ENCODE measurements around the gene THSD7A.

Gene THSD7A

GRCh38 chr7:11807000-11807399 is 25.0 kb downstream of the THSD7A start:
- no peak for DNase-seq

DNA sequence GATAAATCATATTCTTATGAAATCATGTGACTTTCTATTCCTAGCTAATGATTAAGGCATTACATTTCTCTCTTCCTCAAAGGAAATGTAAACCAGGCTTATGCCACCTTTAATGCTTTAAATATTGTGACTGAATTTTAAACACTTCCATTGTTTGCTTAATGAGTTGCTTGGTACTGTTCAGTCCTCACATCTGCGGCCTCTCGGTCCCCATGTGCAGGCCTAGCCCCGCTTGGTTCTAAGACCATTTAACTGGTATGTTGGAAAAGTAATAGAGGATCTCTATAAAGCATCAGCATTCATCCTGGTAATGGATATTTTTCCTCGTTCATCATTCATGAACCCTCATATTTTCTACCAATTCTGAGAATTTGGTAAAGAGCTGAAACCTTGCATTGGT is 27.4 kb downstream of the THSD7A start:
- DNase-seq = no peak

GRCh38 chr7:11795231-11795630 is 36.8 kb downstream of the THSD7A start:
- DNase-seq = no peak

GRCh38 chr7:11792166-11792565 is 39.8 kb downstream of the THSD7A start:
- no peak for DNase-seq

DNA sequence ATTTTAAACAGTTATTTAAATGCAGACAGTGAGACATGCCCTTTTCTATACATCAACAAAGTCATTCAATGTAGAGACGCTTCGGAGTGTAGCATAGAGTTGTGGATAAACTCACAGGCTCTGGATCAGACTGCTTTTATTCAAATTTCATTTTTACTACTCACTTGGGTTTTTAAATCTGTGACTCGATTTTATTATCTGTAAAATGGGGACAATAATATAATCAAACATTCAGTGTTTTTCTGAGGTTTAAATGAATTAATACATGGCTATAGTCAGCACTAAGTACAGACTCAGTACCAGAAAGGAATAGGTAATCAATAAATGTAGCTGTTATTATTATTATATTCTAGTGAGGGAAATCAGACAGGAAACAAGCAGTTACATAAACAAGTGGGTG is 43.4 kb downstream of the THSD7A start:
- DNase-seq = no peak

DNA sequence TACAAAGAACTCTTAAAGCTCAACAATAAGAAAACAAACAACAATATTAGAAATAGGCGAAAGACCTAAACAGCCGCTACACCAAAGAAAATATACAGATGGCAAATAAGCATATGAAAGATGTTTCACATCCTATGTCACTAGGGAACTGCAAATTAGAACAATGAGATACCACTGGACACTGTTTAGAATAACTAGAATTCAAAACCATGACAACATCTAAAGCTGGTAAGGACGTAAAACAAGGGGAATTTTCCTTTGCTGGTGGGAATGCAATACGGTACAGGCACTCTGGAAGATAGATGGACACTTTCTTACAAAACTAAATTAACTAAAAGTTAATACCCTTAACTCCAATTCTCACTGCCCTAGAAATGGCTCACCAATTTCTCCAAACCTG is 44.5 kb downstream of the THSD7A start:
- DNase-seq = no peak

- no peak for DNase-seq
These were observed 45.8 kb downstream of the THSD7A start for GRCh38 chr7:11786186-11786585.

GRCh38 chr7:11784769-11785536 is 47.0 kb downstream of the THSD7A start:
- no peak for DNase-seq

GRCh38 chr7:11779864-11780674 is 51.9 kb downstream of the THSD7A start:
- no peak for DNase-seq

- no peak for DNase-seq
These were observed 56.0 kb downstream of the THSD7A start for GRCh38 chr7:11776039-11776438.

DNA sequence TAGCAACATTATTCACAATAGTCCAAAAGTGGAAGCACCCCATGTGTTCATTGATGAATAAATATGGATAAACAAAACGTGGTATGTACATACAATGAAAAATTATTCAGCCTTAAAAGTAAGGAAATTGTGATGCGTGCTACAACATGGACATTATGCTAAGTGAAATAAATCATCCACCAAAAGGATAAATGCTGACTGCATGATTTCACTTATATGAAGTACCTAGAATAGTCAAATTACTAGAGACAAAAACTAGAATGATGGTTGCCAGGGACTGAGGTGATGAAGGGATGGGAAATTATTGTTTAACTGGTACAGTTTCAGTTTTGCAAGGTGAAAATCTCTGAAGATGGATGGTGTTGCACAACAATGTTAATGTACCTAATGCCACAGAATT is 56.6 kb downstream of the THSD7A start:
- no peak for DNase-seq

DNA sequence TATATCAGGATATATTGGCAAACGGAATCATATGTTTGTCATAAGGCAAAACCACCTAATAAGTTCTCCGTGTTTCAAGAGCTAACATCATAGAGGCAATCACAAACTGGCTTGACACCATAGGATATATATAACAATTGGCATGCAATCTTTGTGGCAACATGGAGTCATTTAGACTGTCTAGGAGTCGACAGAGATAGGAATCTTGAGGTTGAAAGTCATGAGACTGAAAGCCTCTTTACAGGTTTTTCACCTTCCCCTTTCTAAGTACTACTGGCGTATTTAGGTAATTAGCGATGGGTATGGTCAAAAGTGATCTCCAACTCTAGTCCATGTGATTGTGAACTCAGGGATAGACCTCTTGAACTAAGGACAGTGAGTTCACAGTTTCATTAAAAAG is 63.7 kb downstream of the THSD7A start:
- no peak for DNase-seq

GRCh38 chr7:11767148-11767547 is 64.8 kb downstream of the THSD7A start:
- no peak for DNase-seq

GRCh38 chr7:11760372-11760771 is 71.6 kb downstream of the THSD7A start:
- DNase-seq = no peak

DNA sequence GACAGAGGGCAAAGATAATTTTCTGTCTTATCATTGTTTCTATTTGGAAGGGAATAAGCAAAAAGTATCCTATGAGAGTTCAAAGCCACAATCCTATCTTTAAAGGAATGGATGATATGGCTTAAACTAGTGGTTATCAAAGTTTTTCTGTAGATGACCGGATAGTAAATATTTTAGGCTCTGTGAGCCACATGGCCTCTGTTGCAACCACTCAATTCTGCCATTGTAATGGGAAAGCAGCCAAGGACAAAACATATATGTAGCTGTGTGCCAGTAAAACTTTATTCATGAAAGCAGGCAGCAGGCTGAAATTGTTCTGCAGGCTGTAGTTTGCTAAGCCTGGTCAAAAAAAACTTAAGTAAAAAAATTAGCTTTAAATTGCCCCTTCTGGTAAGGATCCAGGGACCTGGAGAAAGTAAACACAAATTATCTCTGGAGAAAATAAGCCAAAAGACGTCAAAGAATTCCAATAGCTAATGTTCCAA is 73.3 kb downstream of the THSD7A start:
- no peak for DNase-seq

GRCh38 chr7:11757153-11757552 is 74.8 kb downstream of the THSD7A start:
- DNase-seq = no peak

GRCh38 chr7:11754933-11755332 is 77.1 kb downstream of the THSD7A start:
- no peak for DNase-seq

GRCh38 chr7:11754123-11754522 is 77.9 kb downstream of the THSD7A start:
- no peak for DNase-seq

DNA sequence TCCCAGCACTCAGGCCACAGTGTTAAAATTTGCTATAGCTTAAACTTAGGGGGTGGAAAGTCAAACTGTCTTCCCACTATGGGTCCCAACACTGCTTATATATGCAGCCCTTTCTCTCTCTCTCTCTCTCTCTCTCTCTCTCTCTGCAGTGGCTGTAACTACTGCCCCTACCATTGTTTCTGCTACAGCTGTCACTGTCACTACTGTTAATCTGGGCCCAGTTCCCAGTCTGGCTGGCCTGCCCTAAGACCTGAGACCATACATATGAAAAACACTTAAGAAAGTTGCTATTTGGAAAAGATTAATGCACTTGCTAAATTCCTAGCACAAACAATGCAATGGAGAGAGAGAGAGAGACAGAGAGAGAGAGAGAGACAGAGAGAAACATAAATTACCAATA is 78.6 kb downstream of the THSD7A start:
- DNase-seq = no peak

- DNase-seq = no peak
These were observed 80.1 kb downstream of the THSD7A start for GRCh38 chr7:11751807-11752389.

GRCh38 chr7:11751315-11751714 is 80.7 kb downstream of the THSD7A start:
- no peak for DNase-seq

DNA sequence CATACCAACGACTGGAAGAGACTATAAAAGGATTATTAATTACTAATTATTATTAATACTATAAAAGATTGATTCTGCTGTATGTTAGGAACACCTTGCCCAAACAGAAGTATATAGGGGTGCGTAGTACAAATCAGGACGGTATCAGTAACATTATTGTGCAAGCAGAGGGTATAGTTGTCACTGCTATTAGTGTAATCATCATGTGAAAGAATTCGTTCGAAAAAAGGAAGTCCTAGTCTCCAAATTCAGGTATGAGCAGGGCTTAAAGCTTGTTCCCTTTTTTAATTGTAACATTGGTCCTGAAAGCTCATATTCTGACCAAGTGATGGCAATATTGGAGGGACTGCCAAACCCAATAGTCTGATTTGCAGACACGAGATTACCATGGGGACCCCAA is 81.8 kb downstream of the THSD7A start:
- no peak for DNase-seq

DNA sequence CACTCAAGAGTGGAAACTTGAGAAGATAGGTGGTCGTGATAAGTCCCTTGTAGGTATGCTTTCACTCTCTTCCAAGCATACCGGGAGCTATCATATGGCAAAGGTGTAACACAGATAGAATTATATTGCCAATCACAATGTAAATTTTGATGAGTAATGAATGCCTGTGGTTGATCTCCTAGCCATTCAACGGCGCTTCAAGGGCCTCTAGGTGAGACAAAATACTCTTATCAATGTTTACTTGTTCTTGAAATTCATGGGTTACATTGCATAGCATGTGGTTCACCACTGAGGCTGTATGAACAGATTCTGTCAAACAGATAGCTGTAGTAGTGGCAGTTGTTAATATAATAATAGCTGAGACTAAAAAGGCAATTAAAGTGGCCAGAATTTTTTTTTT is 82.4 kb downstream of the THSD7A start:
- no peak for DNase-seq

DNA sequence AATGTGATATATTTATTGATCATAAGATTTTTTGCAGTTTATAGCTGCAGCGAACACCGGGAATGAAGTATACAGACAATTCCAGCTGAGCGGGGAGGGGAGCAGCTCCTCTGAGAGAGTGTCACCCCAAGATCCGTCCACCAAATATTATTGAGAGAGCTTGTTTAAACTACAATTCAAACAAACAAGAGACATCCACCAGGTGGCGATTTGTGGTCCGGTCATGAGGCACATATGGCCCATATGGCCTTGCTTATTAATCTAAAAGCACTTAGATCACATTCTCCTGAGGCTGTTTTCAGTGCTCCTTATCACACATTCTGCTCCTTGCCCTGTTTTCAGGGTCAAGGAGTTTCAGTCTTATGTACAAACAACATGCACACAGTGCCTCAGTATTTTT is 83.1 kb downstream of the THSD7A start:
- DNase-seq = no peak
